AG09309 (cell line): ENCODE data around the gene ATG9B.
"Not testable (repeated sequence)": the region's sequence is repeated elsewhere in the genome, so short reads cannot be mapped to it uniquely, and the experiment has no call there.

Experiments used
- DNase-seq: peaks from one replicate; pipeline ENCODE4 v3.0.0-alpha.2; 2010; ENCODE audit warnings: low read depth
- H3K4me3 ChIP-seq: 2 replicates; pipeline ENCODE4 v1.5.1; 2011; ENCODE audit warnings: mild to moderate bottlenecking, low read depth, low read length, moderate library complexity; ENCODE audit not compliant: control insufficient read depth
- CTCF ChIP-seq: IDR thresholded peaks from 2 replicates; pipeline ENCODE4 v1.5.1; 2011; ENCODE audit warnings: mild to moderate bottlenecking, low read depth, low read length, inconsistent platforms; ENCODE audit not compliant: insufficient read depth, control insufficient read depth; ENCODE audit errors: missing control alignments

ATG9B gene

DNA sequence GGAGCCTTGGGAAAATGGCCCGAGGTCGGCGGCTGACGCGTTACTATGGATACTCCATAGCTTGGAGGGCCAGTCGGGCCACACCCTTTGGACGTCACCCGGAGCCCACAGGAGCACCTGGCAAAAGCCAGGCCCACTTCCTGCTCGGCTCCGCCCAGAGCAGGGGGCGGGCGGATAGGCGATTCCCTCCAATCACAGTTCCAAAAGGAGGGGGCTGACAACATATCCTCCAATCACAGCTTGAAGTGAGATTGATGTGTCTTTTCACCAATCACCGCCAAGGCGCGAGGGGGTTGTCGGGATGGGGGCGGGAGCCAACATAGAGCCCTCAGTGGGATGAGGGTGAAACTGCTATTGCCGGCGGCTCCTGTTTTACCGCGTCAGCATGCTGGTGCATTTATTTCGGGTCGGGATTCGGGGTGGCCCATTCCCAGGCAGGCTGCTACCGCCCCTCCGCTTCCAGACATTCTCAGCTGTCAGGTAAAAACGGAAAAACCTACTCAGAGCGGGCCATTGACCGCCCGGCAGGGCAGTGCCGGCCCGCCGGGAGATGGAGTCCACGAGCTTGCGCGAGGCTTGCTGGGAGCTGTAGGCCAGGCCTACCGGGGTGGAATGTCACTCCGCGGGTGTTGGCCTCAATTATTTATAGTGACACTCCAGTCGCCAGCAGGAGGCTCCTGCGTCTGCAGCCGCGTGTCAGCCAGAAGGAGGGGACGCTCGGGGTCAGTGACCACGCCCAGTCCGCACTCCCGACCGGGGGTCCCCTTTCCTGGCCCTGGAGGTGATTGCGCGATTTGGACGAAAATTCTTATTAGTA, 4.0 kb upstream of the ATG9B start, which contains the start of gene ABCB8:
TSS of gene ABCB8 (plus strand) at position 320 of the 817 bp plus-strand sequence. CDS start at position 386, 66 bp downstream.
- peak; percentile 95 for DNase-seq

GRCh38 chr7:151027728-151028130, 3.4 kb upstream of the ATG9B start:
- DNase-seq = not testable (repeated sequence)
- H3K4me3 ChIP-seq = peak overlapping the region; percentile 79

More for the DNA sequence above, 4.0 kb upstream of the ATG9B start, which contains the start of gene ABCB8:
- peak; percentile 53 for TF ChIP-seq CTCF
- peak within 1 kb of the TSS; percentile 79 for H3K4me3 ChIP-seq

DNA sequence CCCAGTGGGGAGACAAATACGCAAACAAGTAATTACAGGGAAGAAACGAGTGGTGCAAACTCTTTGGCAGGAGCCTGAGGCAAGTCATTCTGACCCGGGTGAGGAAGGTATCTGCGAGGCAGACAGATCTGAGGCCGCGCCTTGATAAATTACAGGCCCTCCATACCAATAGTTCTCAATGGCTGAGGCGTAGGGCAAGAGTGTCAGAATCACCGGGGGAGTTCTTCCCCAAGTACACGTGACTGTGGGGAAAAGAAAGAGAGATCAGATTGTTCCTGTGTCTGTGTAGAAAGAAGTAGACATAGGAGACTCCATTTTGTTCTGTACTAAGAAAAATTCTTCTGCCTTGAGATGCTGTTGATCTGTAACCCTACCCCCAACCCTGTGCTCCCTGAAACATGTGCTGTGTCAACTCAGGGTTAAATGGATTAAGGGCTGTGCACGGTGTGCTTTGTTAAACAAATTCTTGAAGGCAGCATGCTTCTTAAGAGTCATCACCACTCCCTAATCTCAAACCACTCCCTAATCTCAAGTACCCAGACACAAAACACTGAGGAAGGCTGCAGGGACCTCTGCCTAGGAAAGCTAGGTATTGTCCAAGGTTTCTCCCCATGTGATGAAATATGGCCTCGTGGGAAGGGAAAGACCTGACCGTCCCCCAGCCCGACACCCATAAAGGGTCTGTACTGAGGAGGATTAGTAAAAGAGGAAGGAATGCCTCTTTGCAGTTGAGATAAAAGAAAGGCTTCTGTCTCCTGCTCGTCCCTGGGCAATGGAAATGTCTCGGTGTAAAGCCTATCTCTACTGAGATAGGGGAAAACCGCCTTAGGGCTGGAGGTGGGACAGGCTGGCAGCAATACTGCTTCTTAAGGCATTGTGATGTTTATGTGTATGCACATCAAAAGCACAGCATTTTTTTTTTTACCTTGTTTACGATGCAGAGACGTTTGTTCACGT, 2.8 kb upstream of the ATG9B start:
- not testable (repeated sequence) for H3K4me3 ChIP-seq, DNase-seq

- no peak overlapping the region for H3K4me3 ChIP-seq
- no peak for TF ChIP-seq CTCF
- no peak for DNase-seq
These were observed 1.8 kb upstream of the ATG9B start for GRCh38 chr7:151025924-151026671.

DNA sequence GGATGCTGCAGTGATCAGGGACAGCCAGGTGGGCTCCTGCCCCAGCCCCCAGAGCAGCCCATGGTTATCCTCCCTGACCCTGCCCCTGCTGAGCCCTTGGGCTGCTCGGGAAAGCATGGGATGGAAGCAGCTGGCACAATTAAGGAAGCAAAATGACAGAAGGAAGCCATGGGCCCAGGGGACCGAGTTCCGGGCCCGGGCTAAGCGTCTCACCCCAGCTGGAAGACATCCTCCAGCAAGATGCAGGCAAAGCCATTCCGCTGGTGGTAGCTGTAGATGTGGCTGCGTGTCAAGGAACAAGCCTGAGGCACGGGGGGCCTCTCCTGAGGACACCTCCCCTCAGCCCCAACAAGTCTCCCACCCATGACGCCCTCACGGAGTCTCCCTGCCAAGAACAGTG, 1.1 kb downstream of the ATG9B start:
- DNase-seq = no peak
- TF ChIP-seq CTCF = no peak
- H3K4me3 ChIP-seq = no peak overlapping the region

DNA sequence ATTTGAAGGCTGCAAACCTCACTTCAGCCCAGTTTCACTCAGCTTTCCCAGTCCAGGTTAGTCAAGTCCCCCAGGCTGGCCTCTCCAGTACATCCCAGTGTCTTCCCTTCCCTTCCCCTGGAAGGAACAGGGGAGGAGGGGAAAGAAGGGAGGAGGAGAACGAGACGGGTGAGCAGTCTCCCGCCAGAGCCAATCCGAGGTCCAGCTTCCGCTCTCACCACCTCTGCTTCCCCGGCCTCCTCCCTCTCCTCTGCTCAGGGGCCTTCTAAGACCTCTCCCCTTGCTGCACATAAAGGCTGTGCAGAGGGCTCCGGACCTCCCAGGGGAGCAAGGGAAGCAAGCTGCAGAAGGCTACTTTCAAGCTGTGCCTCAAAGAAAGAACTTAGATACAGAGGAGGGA, 4.1 kb downstream of the ATG9B start:
- TF ChIP-seq CTCF = no peak
- H3K4me3 ChIP-seq = no peak overlapping the region
- no peak for DNase-seq

GRCh38 chr7:151019130-151019447, 5.2 kb downstream of the ATG9B start:
- TF ChIP-seq CTCF = no peak
- no peak overlapping the region for H3K4me3 ChIP-seq
- no peak for DNase-seq
